Activated effector memory CD4-positive, alpha-beta T cell treated with Interleukin-2 at 50 U/mL for 16 hours (primary cell): Measurements from ENCODE around the gene CREB3L2.
"Not testable (repeated sequence)": the region's sequence is repeated elsewhere in the genome, so short reads cannot be mapped to it uniquely, and the experiment has no call there.

Experiments used
- DNase-seq: peaks from one replicate; pipeline ENCODE4 v3.0.0-alpha.2; 2020

The CREB3L2 gene

GRCh38 chr7:137987018-137987349 lies 14.9 kb downstream of the CREB3L2 start:
- DNase-seq: no peak

GRCh38 chr7:137986252-137987017 lies 15.5 kb downstream of the CREB3L2 start:
- no peak for DNase-seq

DNA sequence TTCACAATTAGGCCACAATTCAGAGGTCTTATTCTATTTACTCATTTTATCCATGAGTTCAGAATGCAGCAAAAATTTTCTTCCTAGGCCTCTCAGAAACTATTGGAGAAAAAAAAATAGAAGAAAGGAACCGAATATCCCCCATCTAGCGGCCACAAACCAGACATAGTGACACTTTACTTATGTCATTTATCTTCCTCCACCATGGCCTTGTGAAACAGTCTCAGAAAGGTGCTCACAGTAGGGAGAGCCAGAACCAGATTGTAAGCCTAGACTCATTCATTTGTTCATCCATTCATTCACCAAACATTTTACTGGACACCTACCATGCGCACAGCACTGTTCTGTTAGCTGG lies 16.0 kb downstream of the CREB3L2 start:
- no peak for DNase-seq

DNA sequence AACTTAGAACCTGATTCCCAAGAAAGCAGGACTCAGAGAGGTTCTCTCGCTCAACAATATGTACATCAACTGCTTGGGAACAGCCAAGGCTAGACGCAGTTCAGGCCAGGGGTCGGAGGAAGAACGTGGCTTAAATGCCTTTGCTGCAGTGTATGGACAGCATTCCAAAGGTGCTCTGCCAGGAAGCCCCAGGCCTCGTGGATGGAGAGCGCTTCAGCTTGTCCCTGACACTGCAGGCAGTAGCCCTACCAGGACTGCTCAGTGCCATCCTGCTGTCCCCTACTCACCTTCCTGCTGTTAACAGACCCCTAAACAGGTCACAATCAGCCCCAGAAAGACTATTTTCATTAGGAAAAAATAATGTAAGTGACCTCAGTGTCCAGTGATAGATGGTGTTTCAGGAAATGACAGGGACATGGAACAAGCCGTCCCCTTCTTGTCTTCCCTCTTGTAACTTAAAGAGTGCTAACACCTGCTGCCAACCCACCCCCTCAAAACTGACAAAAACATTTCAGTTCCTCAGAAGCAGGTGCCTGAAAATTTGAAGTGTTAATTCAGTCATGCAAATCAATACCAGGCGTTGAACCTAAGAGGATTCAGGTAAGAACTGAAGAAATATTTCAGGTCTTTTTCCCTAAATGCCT lies 16.5 kb downstream of the CREB3L2 start:
- DNase-seq: no peak

GRCh38 chr7:137984181-137985041 lies 17.5 kb downstream of the CREB3L2 start:
- DNase-seq: no peak

GRCh38 chr7:137983323-137984008 lies 18.4 kb downstream of the CREB3L2 start:
- DNase-seq: no peak

DNA sequence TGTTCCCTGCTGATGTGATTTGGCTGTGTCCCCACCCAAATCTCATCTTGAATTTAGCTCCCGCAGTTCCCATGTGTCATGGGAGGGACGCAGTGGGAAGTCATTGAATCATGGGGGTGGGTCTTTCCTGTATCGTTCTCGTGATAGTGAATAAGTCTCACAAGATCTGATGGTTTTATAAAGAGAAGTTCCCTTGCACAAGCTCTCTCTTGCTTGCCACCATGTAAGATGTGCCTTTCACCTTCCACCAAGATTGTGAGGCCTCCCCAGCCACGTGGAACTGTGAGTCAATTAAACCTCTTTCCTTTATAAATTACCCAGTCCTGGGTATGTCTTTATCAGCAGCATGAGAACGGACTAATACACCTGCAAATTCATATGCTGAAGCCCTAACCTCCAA lies 19.5 kb downstream of the CREB3L2 start:
- not testable (repeated sequence) for DNase-seq

DNA sequence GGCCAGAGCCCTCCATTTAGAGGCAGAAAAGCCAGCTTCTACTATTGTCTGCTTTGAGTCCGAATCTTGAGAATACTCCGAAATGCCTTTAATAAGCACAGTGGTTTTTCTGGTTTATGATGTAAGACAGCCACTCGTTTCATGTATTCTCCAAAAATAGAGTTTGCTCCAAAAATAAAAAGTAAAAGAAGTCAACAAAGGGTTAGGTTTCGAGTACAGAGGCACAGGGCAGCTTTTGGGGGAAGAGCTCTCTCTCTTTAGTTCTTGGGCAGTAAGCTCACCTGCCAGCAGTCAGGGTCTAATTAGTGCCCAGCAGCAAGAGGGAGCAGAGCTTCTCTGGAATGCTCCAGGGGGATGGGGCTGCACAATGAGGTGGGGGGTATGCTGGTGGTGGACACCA lies 20.2 kb downstream of the CREB3L2 start:
- no peak for DNase-seq

DNA sequence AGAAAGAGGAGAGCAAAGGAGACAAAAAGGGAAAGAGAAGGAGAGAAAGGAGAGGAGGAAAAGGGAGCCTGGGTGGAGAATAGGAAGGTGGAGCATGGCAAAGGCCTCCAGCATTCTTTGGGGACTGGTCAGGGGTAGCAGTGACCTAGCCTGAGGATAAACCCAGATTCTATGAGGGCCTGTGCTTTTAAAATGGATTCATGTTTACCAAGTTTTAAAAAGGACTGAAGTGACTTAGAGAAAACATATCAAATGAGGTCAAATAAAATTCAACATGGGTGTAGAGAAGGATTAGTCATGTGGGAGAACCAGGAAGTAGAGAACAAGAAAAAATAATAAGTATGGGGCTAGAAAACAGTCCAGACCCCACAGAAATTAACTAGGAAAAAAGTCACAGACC lies 20.7 kb downstream of the CREB3L2 start:
- DNase-seq: no peak

DNA sequence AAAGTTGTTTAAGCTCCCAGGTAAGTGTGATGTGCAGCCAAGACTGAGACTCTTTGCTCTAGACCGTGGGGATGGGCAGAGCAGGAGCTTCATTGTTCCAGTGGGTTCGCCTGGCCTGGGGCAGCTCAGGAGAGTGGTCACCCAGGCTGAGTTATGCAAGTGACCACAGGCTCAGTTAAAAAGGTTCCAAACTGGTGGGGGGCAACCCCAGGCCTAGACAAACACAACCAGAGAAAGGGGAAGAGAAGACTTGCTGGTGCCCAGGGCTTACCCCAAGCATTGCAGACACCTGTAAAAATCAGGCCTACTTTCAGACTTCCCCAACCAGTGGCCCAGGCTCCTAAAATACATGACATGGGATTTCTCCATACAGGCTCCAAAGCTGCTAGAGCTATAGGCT lies 21.6 kb downstream of the CREB3L2 start:
- DNase-seq: no peak

DNA sequence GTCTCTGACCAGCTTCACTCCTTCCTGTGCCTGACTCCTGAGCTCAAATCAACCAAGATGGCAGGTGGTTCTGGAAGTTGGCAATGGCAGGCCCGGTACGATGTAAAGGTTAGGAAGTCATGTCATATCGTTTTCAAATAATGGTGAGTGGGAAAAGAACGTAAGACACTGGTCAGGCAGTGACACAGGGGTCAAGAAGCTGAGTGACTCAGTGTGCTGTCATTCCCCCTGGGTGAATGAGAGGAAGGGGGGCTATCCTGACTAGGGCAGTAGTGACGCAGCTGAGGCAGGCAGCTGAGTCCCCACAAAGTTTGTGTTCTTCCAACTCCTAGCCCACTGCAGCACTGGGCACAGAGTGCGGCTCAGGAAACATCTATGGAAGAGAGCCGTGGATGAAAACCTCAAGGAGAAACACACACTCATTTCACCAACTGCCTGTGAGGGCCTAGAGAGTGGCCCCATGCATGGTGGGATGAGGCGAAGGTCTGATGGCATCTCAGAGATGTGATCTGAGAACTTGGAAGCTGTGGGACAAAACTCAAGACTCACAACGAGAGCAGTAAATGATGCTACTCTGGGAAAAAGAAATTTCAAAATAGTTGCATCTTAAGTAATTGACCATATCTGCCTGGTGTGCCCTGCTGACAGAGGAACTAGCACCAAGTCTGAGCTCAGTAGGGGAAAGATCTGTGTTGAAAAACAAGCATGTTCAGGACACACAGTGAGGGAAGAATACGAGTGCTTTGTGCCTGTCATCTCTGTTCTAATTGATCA lies 23.2 kb downstream of the CREB3L2 start:
- DNase-seq: no peak

GRCh38 chr7:137977173-137977572 lies 24.7 kb downstream of the CREB3L2 start:
- no peak for DNase-seq

DNA sequence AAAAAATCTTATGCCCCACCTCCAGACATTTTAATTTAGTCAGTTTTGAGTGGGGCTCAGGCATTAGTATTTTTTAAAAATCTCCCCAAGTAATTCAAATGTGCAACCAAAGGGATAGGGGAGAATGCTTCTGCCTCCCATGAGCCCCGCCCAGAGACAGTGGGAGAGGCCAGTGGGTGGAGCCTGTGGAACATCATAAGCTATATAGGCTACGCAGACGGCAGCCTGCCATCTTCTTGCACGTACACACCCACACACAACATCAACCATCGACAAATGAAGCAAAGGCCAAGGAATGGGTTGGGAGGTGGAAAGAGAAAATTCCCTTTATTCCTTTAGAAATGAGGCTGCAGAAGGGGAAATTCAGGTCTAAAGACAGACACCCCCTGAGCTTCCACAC lies 25.2 kb downstream of the CREB3L2 start:
- no peak for DNase-seq

DNA sequence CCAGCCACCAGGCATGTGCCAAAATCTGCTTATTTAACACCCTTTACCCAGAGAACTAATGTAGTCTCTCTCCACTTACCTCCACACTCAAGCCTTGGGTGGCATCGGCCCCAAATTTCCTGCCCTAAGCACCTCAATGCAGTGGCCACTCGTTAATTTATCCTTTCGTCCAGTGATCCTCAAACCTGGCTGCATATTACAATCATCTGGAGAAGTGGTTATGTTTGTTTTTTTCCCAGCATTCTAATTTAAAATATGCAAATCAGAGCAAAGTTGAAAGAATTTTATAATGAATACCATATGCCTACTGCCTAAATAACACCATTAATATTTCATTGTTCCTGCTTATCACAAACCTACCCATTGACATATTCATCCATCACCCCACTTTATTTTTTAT lies 25.7 kb downstream of the CREB3L2 start:
- DNase-seq: no peak

DNA sequence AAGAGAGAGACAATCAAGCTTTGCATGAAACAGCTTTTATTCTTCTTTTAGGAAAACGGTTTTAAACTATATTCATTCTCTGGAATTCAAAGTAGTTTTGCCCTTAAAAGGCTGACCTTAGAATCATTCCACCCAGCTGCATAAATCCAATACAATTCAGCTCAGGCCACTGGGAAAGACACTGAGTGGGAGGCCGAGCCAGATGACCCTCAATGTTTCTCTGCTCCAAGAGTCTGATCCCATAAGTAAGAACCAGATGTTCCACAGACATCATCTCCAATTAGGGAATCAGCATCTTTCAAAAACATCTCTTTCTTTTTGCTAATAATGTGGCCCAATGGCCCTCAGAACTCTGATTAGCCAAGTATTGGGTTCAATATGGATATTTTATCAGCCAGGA lies 26.1 kb downstream of the CREB3L2 start:
- DNase-seq: no peak

DNA sequence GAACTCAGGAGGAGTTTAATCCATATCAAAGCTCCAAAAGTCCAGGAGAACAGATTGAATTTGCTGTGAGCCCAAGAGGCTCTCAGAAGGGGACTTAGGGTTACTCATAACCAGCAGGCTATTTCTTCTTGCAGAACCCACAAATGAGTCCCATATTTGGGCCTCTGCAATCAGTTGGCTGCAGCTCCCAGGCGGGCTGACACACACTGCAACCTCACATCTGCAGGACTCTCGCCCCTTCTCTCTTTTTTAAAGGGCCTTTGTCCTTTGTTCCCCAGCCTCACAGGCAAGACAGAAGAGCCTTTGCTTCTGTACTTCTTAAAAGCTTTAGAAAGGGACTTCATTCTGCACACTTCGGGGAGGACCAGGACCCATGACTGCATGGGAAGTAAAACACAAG lies 26.7 kb downstream of the CREB3L2 start:
- no peak for DNase-seq

GRCh38 chr7:137974766-137975165 lies 27.1 kb downstream of the CREB3L2 start:
- no peak for DNase-seq

GRCh38 chr7:137970253-137970975 lies 31.5 kb downstream of the CREB3L2 start:
- no peak for DNase-seq

- no peak for DNase-seq
Measured at GRCh38 chr7:137969828-137970227, 32.1 kb downstream of the CREB3L2 start.

DNA sequence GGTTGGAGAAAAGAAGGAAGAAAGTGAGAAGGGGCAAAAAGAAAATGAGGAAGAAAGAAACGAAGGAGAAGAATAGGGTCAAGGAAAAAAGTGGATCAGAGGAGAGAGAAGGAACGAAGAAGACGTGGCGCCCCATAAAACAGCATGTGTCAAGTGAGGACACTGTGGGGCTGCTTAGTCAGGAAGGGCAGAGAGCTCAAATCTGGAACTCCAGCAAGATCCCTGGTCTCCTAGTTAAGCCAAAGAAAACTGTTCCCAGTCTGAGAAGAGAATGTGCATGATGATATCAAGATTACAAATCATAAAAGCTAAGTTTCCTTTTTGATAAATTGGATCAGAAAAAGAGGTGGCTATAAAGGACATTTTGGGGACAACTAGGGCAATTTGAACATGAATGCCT lies 33.0 kb downstream of the CREB3L2 start:
- DNase-seq: no peak

DNA sequence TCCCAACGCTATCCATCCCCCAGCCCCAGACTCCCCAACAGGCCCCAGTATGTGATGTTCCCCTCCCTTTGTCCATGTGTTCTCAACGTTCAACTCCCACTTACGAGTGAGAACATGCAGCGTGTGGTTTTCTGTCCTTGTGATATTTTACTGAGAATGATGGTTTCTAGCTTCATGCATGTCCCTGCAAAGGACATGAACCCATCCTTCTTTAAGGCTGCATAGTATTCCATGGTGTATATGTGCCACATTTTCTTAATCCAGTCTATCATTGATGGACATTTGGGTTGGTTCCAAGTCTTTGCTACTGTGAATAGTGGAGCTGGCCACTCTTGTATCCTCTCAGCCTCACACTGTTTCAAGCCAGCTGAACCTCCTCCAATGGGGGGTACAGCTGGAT lies 33.5 kb downstream of the CREB3L2 start:
- not testable (repeated sequence) for DNase-seq
